Measurements from ENCODE around the gene IL17RB. TPM values are rescaled to one million over a fixed set of nuclear protein-coding genes. Genes with fewer than 3 reads are reported as not detected.

Gene IL17RB
- total RNA-seq, 1 donor from 2014 or later, result not detected

DNA sequence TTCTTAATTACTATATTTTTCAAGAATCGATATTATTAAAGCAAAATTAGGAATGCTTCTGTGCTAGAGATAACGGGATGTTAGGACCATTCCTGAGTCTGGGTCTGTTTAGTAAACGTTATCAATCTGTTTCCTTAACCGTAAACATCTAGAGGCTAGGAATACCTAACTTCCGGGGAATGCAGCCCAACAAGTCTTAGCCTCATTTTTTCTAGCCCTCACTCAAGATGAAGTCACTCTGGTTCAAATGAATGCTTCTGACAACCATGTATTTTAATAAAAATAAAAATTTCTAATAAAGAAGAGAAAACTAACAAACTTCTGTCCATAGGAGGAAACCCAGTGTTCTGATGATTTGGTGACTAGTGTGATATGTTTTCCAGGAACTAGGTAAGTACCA, 56.3 kb downstream of the IL17RB start:
- H3K4me1 ChIP-seq, result no peaks in the 10 kb centered on the region
- no peak overlapping the region for H3K27ac ChIP-seq
- no peak for DNase-seq (ENCODE audit: extremely low spot score in 2 of 2)
- H3K4me3 ChIP-seq, result no peak overlapping the region
- no peaks in the 10 kb centered on the region for H3K36me3 ChIP-seq
- intact Hi-C loops (cut with DNase I), result no loop called here
- no peaks in the 10 kb centered on the region for H3K9me3 ChIP-seq
- H3K27me3 ChIP-seq, result no peaks in the 10 kb centered on the region
- TF ChIP-seq CTCF (IDR thresholded peaks at IDR 0.05), result no peak
- TF ChIP-seq POLR2A (IDR thresholded peaks at IDR 0.05), result no peak
- TF ChIP-seq POLR2AphosphoS5 (IDR thresholded peaks at IDR 0.05; ENCODE audit: insufficient read depth in 1 of 2, low read depth in 1 of 2), result no peak

GRCh38 chr3:53913401-53913800, 67.0 kb downstream of the IL17RB start:
- Histone ChIP-seq H3K4me3 (no peak overlapping the region), H3K27ac (no peak overlapping the region), H3K4me1 (no peaks in the 10 kb centered on the region), H3K27me3 (no peaks in the 10 kb centered on the region), H3K9me3 (no peaks in the 10 kb centered on the region), H3K36me3 (no peaks in the 10 kb centered on the region)
- intact Hi-C loops (cut with DNase I), result no loop called here
- no peak for DNase-seq (ENCODE audit: extremely low spot score in 2 of 2)
- TF ChIP-seq CTCF (IDR thresholded peaks at IDR 0.05) (no peak), POLR2AphosphoS5 (IDR thresholded peaks at IDR 0.05; ENCODE audit: insufficient read depth in 1 of 2, low read depth in 1 of 2) (no peak), POLR2A (IDR thresholded peaks at IDR 0.05) (no peak)

Small RNA genes within 50 kb of the gene (small RNA-seq; reads per million reads assigned to genes)
- not detected for gene AC012467.1

Other genes with a start within 250 kb of the IL17RB start
- 1.7 TPM for gene CHDH, start 149 bp upstream of the IL17RB start, total RNA-seq
- gene ACTR8, start 35.6 kb downstream of the IL17RB start, total RNA-seq, result 18.4 TPM
- 55.0 TPM for gene SELENOK, start 45.3 kb downstream of the IL17RB start, total RNA-seq